A549 (cell line): Measurements from ENCODE around the gene PLSCR3. TPM values are rescaled to one million over a fixed set of nuclear protein-coding genes. Genes with fewer than 3 reads are reported as not detected.
A peak's percentile ranks its signal among the peaks of the same experiment; 100 is the strongest.

Source experiments
- ATAC-seq, 2 experiments: fragments of 200-7000 bp in 1 of 2; fragments of >200 bp in 1 of 2; cut with Nextera tagmentation in 1 of 2; cut with Tn5 transposase in 1 of 2; 3 replicates each; pipeline versions ENCODE4 v1.8.0 to v1.9.1; 2018 to 2020; ENCODE audit warnings: mild to moderate bottlenecking in 1 of 2, moderate library complexity in 1 of 2
- CTCF ChIA-PET: fragments of 300-600 bp; sonication (Branson Sonifier 250); formaldehyde crosslinking; extraction: SDS; loops from one replicate; lab custom pipeline; 2021; ENCODE audit warnings: antibody characterized with exemption, inconsistent platforms; lab: Yijun Ruan, JAX
- POLR2A ChIA-PET: fragments of 350-600 bp; formaldehyde crosslinking; extraction: SDS; loops from one replicate; lab custom pipeline; 2021; ENCODE audit warnings: antibody characterized with exemption, inconsistent platforms; lab: Yijun Ruan, JAX
- DNase-seq, 2 experiments: peaks; one replicate each; pipeline versions ENCODE4 v3.0.0 to v3.0.0-alpha.2; 2011 to 2016; ENCODE audit warnings: low read depth in 1 of 2, low spot score in 1 of 2
- FAIRE-seq: peaks from 2 replicates; lab custom pipeline; 2011; peaks lifted over from hg19 to GRCh38; lab: Jason Lieb, UNC
- H3K27ac ChIP-seq, 2 experiments: fragments of >200 bp; sonication (Bioruptor Twin); formaldehyde crosslinking; 3 replicates each; pipeline ENCODE4 v1.5.1; 2016 to 2017
- H3K4me1 ChIP-seq: fragments of >200 bp; sonication (Bioruptor Twin); formaldehyde crosslinking; 3 replicates; pipeline ENCODE4 v1.6.1; 2016
- H3K4me2 ChIP-seq: fragments of >200 bp; sonication (Bioruptor Twin); formaldehyde crosslinking; 3 replicates; pipeline ENCODE4 v1.6.1; 2016
- H3K4me3 ChIP-seq: fragments of >200 bp; sonication (Bioruptor Twin); formaldehyde crosslinking; 3 replicates; pipeline ENCODE4 v1.5.1; 2016
- H3K9me3 ChIP-seq: fragments of >200 bp; sonication (Bioruptor Twin); formaldehyde crosslinking; 3 replicates; pipeline ENCODE4 v1.6.1; 2016
- ATOH8 ChIP-seq: fragments of 250-450 bp; sonication (Bioruptor Pico); IDR thresholded peaks from 2 replicates; pipeline ENCODE4 v1.5.0; 2020; ENCODE audit warnings: low read depth, mild to moderate bottlenecking, moderate library complexity
- BCL3 ChIP-seq: fragments of >200 bp; sonication (Bioruptor Twin); formaldehyde crosslinking; IDR thresholded peaks from 3 replicates; pipeline ENCODE4 v1.6.1; 2016
- CBX2 ChIP-seq: fragments of 200-600 bp; sonication (generic); IDR thresholded peaks from 2 replicates; pipeline ENCODE4 v1.6.1; 2016; ENCODE audit warnings: low read depth, mild to moderate bottlenecking, borderline replicate concordance
- CEBPB ChIP-seq, 2 experiments: fragments of >200 bp in 1 of 2; sonication (Bioruptor Twin) in 1 of 2; formaldehyde crosslinking in 1 of 2; IDR thresholded peaks; 2 replicates each; pipeline ENCODE4 v1.6.1; 2012 to 2016
- CHD4 ChIP-seq: fragments of 200-600 bp; sonication (generic); IDR thresholded peaks from 2 replicates; pipeline ENCODE4 v1.6.1; 2016; ENCODE audit warnings: antibody characterized with exemption, mild to moderate bottlenecking, borderline replicate concordance
- CTCF ChIP-seq: fragments of >200 bp; sonication (Bioruptor Twin); formaldehyde crosslinking; IDR thresholded peaks from 3 replicates; pipeline ENCODE4 v1.5.1; 2016
- E2F6 ChIP-seq: IDR thresholded peaks from 2 replicates; pipeline ENCODE4 v1.6.1; 2012; ENCODE audit warnings: low read depth, borderline replicate concordance
- EHF ChIP-seq: fragments of 250-450 bp; sonication (Bioruptor Pico); IDR thresholded peaks from 2 replicates; pipeline ENCODE4 v1.5.0; 2020; ENCODE audit warnings: mild to moderate bottlenecking
- FOXS1 ChIP-seq: fragments of 250-450 bp; sonication (Bioruptor Pico); IDR thresholded peaks from 2 replicates; pipeline ENCODE4 v1.5.0; 2020; ENCODE audit warnings: mild to moderate bottlenecking, moderate library complexity
- HES2 ChIP-seq: fragments of >200 bp; sonication (Bioruptor Twin); formaldehyde crosslinking; IDR thresholded peaks from 2 replicates; pipeline ENCODE4 v1.6.1; 2016
- HOXB13 ChIP-seq: fragments of 250-450 bp; sonication (Bioruptor Pico); IDR thresholded peaks from 2 replicates; pipeline ENCODE4 v1.5.0; 2020; ENCODE audit warnings: low read depth, mild to moderate bottlenecking, moderate library complexity
- HOXB5 ChIP-seq: fragments of 250-450 bp; sonication (Bioruptor Pico); IDR thresholded peaks from 2 replicates; pipeline ENCODE4 v1.5.0; 2020; ENCODE audit warnings: mild to moderate bottlenecking, moderate library complexity
- JUN ChIP-seq, 2 experiments: fragments of >200 bp; sonication (Bioruptor Twin); formaldehyde crosslinking; IDR thresholded peaks; 2 replicates in 1 of 2; 3 replicates in 1 of 2; pipeline ENCODE4 v1.6.1; 2016 to 2017
- JUNB ChIP-seq: fragments of >200 bp; sonication (Bioruptor Twin); formaldehyde crosslinking; IDR thresholded peaks from 2 replicates; pipeline ENCODE4 v1.6.1; 2016
- KDM1A ChIP-seq: fragments of 200-600 bp; sonication (generic); IDR thresholded peaks from 2 replicates; pipeline ENCODE4 v1.6.1; 2016; ENCODE audit warnings: low read depth, mild to moderate bottlenecking
- KDM5A ChIP-seq: fragments of 200-600 bp; sonication (generic); IDR thresholded peaks from 2 replicates; pipeline ENCODE4 v1.6.1; 2016; ENCODE audit warnings: antibody characterized with exemption, mild to moderate bottlenecking
- MAFK ChIP-seq: fragments of 450-650 bp; IDR thresholded peaks from 2 replicates; pipeline ENCODE4 v1.6.1; 2014; ENCODE audit not compliant: partially characterized antibody
- MAX ChIP-seq: IDR thresholded peaks from 2 replicates; pipeline ENCODE4 v1.6.1; 2012
- MYC ChIP-seq: IDR thresholded peaks from 2 replicates; pipeline ENCODE4 v1.6.1; 2012; ENCODE audit warnings: mild to moderate bottlenecking, inconsistent platforms, low read length, improper control_type of control experiment, borderline replicate concordance
- NPAS2 ChIP-seq: fragments of 250-450 bp; sonication (Bioruptor Pico); IDR thresholded peaks from 2 replicates; pipeline ENCODE4 v1.8.0; 2022; ENCODE audit warnings: mild to moderate bottlenecking, moderate library complexity, borderline replicate concordance
- NR3C1 ChIP-seq: fragments of >200 bp; sonication (Bioruptor Twin); formaldehyde crosslinking; IDR thresholded peaks from 3 replicates; pipeline ENCODE4 v1.6.1; 2017
- PHF8 ChIP-seq: fragments of 200-600 bp; sonication (generic); IDR thresholded peaks from 2 replicates; pipeline ENCODE4 v1.6.1; 2016; ENCODE audit warnings: low read depth, mild to moderate bottlenecking, antibody characterized with exemption, moderate library complexity, borderline replicate concordance
- POLR2A ChIP-seq: IDR thresholded peaks from 2 replicates; pipeline ENCODE4 v1.6.1; 2012; ENCODE audit warnings: mild to moderate bottlenecking, low read length
- RFX5 ChIP-seq: fragments of 450-650 bp; IDR thresholded peaks from 2 replicates; pipeline ENCODE4 v1.7.1; 2014; ENCODE audit warnings: antibody characterized with exemption, mild to moderate bottlenecking, moderate library complexity
- SREBF2 ChIP-seq: fragments of 450-650 bp; IDR thresholded peaks from 2 replicates; pipeline ENCODE4 v1.6.1; 2014; ENCODE audit warnings: mild to moderate bottlenecking, moderate library complexity
- TFCP2L1 ChIP-seq: fragments of 250-450 bp; sonication (Bioruptor Pico); IDR thresholded peaks from 2 replicates; pipeline ENCODE4 v1.5.0; 2021; ENCODE audit warnings: mild to moderate bottlenecking
- TP53 ChIP-seq: fragments of 250-450 bp; sonication (Bioruptor Pico); IDR thresholded peaks from 2 replicates; pipeline ENCODE4 v1.5.0; 2021; ENCODE audit warnings: mild to moderate bottlenecking, moderate library complexity
- WGBS: methylation state at CpG from one replicate; pipeline ENCODE4 v1.1.6; 2017; ENCODE audit errors: missing lambda C conversion rate; 5-methylcytosine and 5-hydroxymethylcytosine counted together
- polyA minus RNA-seq: library from RNA; depleted of rRNA, polyadenylated mRNA; stranded (reverse); fragments of >200 nt; gene quantifications from 2 replicates; pipeline ENCODE4 v1.2.3, GENCODE V29; 2011; rRNA and poly(A)+ RNA removed
- polyA plus RNA-seq, 4 experiments: library from polyadenylated mRNA; depleted of rRNA in 3 of 4; stranded (reverse); fragments of >200 nt; fragmentation: RNase III in 1 of 4; extraction: RNeasy Plus Mini Kit Qiagen cat#74134 plus additional on column Dnase treatment in 1 of 4; gene quantifications; 2 replicates in 3 of 4; 3 replicates in 1 of 4; pipeline ENCODE4 v1.2.3, GENCODE V29; 2011 to 2017

PLSCR3 gene
- polyA plus RNA-seq (2011; rRNA removed) (11.0 and 13.7 TPM in 2 replicates), polyA plus RNA-seq (2017; fragmentation: RNase III; extraction: RNeasy Plus Mini Kit Qiagen cat#74134 plus additional on column Dnase treatment) (27.5 to 33.4 TPM (median 29.6 TPM) in 3 replicates), polyA minus RNA-seq (9.2 and 11.4 TPM in 2 replicates)
- polyA plus RNA-seq (2012; cell fraction: cytosol; rRNA removed), result 35.8 and 48.1 TPM in 2 replicates
- polyA plus RNA-seq (2012; cell fraction: nucleus; rRNA removed), result 68.1 and 78.4 TPM in 2 replicates

GRCh38 chr17:7394452-7395191 lies at the start of gene PLSCR3:
PLSCR3 (minus strand) TSS chr17:7394525; CDS start chr17:7394110, 415 bp downstream.
- peak; percentile 72 for FAIRE-seq
- CTCF ChIA-PET, result interaction anchor here (0.7 to 17.1 kb wide), 7 partner anchors 8 to 166 kb away, joined by 3 to 139 read pairs (median 6); partner anchors contain the start of genes KCTD11, TMEM102, TMEM256 and TMEM95
- 2% methylated on average over 39 of the region's 71 CpGs for WGBS

More at GRCh38 chr17:7394452-7395191, at the start of gene PLSCR3:
- Histone ChIP-seq H3K9me3 (no peaks in the 10 kb centered on the region), H3K27ac (peak within 1 kb of the TSS; percentile 83 to 92), H3K4me3 (peak within 1 kb of the TSS; percentile 71), H3K4me2 (peak within 1 kb of the TSS; percentile 88), H3K4me1 (peaks cover 10% of the 10 kb centered on the region; the same call in 1 of the 3 replicates)
- TF ChIP-seq POLR2A, result peak; percentile 93
- TF ChIP-seq CEBPB (IDR thresholded peaks at IDR 0.05), result no peak
- no peak for TF ChIP-seq KDM5A
- TF ChIP-seq ATOH8 (CRISPR knock-in tag), result 0 out of 2 replicates have a peak, but pooled peaks have one; percentile 48
- TF ChIP-seq NR3C1, result no peak
- no peak for TF ChIP-seq FOXS1 (CRISPR knock-in tag)
- TF ChIP-seq MAX, result peak; percentile 86
- TF ChIP-seq KDM1A, result no peak
- 0 out of 2 replicates have a peak, but pooled peaks have one; percentile 64 for TF ChIP-seq RFX5
- TF ChIP-seq JUNB, result no peak
- peak; percentile 97 for TF ChIP-seq BCL3
- TF ChIP-seq PHF8, result peak; percentile 71; the same call in 1 of the 2 replicates
- TF ChIP-seq EHF (CRISPR knock-in tag), result peak; percentile 63; the same call in 1 of the 2 replicates
- TF ChIP-seq HES2, result no peak
- peak; percentile 28 for TF ChIP-seq CTCF
- peak; percentile 94 for TF ChIP-seq MAFK
- peak; percentile 80; the same call in 1 of the 2 replicates for TF ChIP-seq HOXB5 (CRISPR knock-in tag)
- peak; percentile 85 for TF ChIP-seq E2F6
- no peak for TF ChIP-seq SREBF2
- TF ChIP-seq JUN (IDR thresholded peaks at IDR 0.05), result peak; percentile 87 to 93; a peak in 4 of 5 replicates
- peak; percentile 70; the same call in 1 of the 2 replicates for TF ChIP-seq MYC
- TF ChIP-seq HOXB13 (CRISPR knock-in tag), result peak; percentile 85
- TF ChIP-seq CHD4, result no peak
- no peak for TF ChIP-seq NPAS2 (CRISPR knock-in tag)
- TF ChIP-seq TFCP2L1, result no peak
- TF ChIP-seq CBX2, result no peak
- 0 out of 2 replicates have a peak, but pooled peaks have one; percentile 46 for TF ChIP-seq TP53
- POLR2A ChIA-PET, result interaction anchor here (0.6 to 2.9 kb wide), 12 partner anchors 9 to 166 kb away, joined by 3 to 26 read pairs (median 4); partner anchors contain the start of genes KCTD11, NEURL4, POLR2A and TMEM102
- peak; percentile 90 to 91 for ATAC-seq
- DNase-seq, result peak; percentile 83 to 91
